Measurements from ENCODE around the gene ZNF764. TPM values are rescaled to one million over a fixed set of nuclear protein-coding genes. Genes with fewer than 3 reads are reported as not detected.
"Not testable (repeated sequence)": the region's sequence is repeated elsewhere in the genome, so short reads cannot be mapped to it uniquely, and the experiment has no call there.

Gene ZNF764
- total RNA-seq, 2 donors from 2014 or later: 9.0 to 11.1 TPM

DNA sequence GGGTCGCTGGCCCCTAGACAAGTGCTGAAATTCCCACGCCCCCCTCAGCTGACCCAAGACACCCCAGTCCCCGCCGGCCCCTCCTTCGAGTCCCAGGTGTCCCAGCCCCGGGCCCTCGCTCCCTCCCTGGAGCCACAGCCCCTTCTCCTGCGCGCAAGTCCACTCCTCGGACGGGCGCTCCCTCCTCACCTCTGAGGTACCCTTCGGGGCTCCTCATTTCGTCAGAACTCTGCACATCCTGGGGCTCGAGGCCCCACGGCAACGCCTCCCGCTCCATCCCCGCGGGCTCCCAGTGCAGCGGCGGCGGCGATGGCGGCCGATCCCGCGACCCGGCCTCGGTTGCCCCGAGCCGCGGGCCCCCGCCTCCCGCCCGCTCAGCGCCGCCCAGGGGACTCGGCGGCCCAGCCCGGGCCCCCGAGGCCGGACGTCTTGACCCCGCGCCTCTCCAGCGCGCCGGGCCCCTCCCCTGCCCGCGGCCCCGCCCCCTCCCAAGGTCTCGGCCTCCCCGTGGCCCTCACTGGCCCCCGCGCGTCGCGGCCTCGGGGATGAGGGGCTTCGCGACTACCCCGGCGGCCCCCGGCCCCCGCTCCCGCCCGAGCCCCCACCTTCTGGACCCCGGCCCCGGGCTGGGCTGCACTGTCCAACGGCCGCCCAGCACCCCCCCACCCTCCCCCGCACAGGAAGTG lies 31.9 kb downstream of the ZNF764 start, which contains the start of gene ZNF768:
Gene ZNF768 (minus strand): TSS at position 430 of the 686 bp plus-strand sequence. CDS start 153 bp downstream, at position 277.
- TF ChIP-seq, protein P1, sequence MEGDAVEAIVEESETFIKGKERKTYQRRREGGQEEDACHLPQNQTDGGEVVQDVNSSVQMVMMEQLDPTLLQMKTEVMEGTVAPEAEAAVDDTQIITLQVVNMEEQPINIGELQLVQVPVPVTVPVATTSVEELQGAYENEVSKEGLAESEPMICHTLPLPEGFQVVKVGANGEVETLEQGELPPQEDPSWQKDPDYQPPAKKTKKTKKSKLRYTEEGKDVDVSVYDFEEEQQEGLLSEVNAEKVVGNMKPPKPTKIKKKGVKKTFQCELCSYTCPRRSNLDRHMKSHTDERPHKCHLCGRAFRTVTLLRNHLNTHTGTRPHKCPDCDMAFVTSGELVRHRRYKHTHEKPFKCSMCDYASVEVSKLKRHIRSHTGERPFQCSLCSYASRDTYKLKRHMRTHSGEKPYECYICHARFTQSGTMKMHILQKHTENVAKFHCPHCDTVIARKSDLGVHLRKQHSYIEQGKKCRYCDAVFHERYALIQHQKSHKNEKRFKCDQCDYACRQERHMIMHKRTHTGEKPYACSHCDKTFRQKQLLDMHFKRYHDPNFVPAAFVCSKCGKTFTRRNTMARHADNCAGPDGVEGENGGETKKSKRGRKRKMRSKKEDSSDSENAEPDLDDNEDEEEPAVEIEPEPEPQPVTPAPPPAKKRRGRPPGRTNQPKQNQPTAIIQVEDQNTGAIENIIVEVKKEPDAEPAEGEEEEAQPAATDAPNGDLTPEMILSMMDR (IDR thresholded peaks at IDR 0.05): no peak
- Histone ChIP-seq H3K27ac (peak within 1 kb of the TSS; percentile 98), H3K9me3 (no peaks in the 10 kb centered on the region), H3K4me1 (no peaks in the 10 kb centered on the region), H3K4me3 (peak within 1 kb of the TSS; percentile 68), H3K9ac (ENCODE audit: low read depth in 2 of 2, low read length in 2 of 2) (peak within 1 kb of the TSS; percentile 93 to 96), H3K27me3 (no peaks in the 10 kb centered on the region), H3K36me3 (no peaks in the 10 kb centered on the region)
- DNase-seq: peak; percentile 76
- intact Hi-C loops (cut with DNase I): loop anchor here (5.0 kb wide), 1 partner anchor 79 kb away; the partner anchor contains the start of gene SEPHS2

DNA sequence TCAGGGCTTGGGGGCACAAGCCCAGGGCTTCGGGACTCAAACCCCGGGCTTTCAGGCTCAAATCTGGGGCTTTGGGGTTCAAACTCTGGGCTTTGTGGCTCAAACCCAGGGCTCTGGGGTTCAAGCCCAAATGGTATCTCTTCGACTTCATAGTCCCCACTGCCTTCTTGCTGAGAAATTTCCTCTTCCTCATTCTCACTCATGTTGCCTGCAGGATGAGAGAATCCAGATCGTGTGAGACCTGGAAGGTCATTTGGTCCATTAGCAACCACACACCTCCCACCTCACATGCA lies 32.4 kb downstream of the ZNF764 start:
- intact Hi-C loops (cut with DNase I): loop anchor here (5.0 kb wide), 1 partner anchor 78 kb away; the partner anchor contains the start of gene SEPHS2
- DNase-seq: no peak
- TF ChIP-seq, protein P1 (IDR thresholded peaks at IDR 0.05): no peak
- Histone ChIP-seq H3K9me3 (no peaks in the 10 kb centered on the region), H3K9ac (ENCODE audit: low read depth in 2 of 2, low read length in 2 of 2) (peak overlapping the region; percentile 86 to 89), H3K27me3 (no peaks in the 10 kb centered on the region), H3K4me1 (no peaks in the 10 kb centered on the region), H3K4me3 (peak overlapping the region; percentile 68), H3K27ac (peak overlapping the region; percentile 98), H3K36me3 (no peaks in the 10 kb centered on the region)

DNA sequence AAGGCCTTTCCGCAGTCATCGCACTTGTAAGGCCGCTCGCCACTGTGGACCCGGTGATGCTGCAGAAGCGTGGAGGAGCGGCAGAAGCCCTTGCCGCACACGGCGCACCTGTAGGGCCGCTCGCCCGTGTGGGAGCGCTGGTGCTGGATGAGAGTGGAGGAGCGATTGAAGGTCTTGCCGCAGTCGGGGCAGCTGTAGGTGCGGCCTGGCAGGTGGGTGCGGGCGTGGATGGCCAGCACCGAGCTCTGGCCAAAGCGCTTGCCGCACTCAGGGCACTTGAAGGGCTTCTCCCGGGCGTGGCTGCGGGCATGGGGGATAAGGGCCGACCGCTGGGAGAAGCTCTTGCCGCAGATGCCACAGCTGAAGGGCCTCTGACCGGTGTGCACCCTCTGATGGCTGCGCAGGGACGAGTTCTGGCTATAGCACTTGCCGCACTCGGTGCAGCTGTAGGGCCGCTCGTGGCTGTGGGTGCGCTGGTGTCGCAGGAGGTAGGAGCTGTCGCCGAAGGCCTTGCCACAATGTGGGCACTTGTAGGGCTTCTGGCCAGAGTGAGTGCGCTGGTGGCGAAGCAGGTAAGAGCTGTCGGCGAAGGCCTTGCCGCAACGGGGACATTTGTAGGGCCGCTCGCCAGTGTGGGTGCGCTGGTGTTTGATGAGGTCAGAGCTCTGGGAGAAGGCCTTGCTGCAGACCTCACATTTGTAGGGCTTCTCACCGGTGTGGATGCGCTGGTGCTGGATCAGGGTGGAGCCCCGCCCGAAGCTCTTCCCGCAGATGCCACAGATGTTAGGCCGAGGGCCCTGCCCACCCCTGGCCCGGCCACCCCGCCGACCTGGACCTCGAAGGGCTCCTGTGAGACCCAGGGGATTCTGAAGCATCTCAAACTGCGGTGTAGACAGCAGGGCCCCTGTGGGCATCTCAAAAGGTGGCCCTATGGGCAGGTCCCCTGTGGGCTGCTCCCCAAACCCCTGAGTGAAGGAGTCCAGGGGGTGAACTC lies 33.3 kb downstream of the ZNF764 start:
- no peak overlapping the region for H3K27ac ChIP-seq
- intact Hi-C loops (cut with DNase I): loop anchor here (5.0 kb wide), 1 partner anchor 78 kb away; the partner anchor contains the start of gene SEPHS2
- peak overlapping the region in 1 of 2 donors; percentile 86 for H3K9ac ChIP-seq (ENCODE audit: low read depth in 2 of 2, low read length in 2 of 2)
- no peaks in the 10 kb centered on the region for H3K4me1 ChIP-seq
- H3K36me3 ChIP-seq: no peaks in the 10 kb centered on the region
- H3K9me3 ChIP-seq: no peaks in the 10 kb centered on the region
- no peaks in the 10 kb centered on the region for H3K27me3 ChIP-seq
- no peak for DNase-seq
- TF ChIP-seq, protein P1 (IDR thresholded peaks at IDR 0.05): no peak
- H3K4me3 ChIP-seq: no peak overlapping the region

DNA sequence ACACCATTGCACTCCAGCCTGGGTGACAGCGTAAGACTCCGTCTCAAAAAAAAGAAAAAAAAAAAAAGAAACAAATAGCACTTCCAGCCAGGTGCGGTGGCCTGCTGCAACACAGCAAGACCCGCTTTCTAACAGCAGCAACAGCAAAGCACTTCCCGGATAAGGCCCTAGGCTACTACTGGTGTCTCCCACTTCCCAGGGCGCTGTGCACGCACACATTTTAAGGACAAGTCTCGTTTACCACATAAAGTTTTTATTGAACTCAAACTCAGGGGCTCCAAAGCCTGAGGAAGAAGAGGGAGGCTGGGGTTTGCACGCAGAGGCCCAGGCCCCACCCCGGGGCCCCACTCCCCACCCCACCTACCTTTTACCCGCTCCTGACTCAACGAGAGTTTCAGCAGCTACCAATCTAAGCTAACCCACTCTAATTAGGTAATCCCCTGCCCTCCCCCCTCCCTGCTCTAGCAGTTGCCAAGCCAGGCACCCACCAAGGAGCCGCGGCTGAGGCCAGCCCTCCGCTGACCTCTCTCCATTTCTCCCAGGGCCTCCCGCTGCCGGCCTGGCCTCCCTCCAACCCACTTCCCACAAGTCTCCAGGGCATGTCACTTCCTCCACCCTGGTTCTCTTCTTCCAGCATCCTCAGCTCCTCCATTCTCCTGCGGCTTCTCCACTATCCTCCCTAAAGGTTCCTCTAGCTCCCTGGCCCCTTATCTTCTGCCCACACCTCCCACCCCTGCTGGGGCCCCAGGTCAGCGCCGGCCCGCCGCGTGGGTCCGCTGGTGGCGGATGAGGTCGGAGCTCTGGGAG lies 34.2 kb downstream of the ZNF764 start:
- Histone ChIP-seq H3K9me3 (no peaks in the 10 kb centered on the region), H3K4me1 (no peaks in the 10 kb centered on the region), H3K27ac (no peak overlapping the region), H3K4me3 (no peak overlapping the region), H3K36me3 (no peaks in the 10 kb centered on the region), H3K27me3 (no peaks in the 10 kb centered on the region), H3K9ac (ENCODE audit: low read depth in 2 of 2, low read length in 2 of 2) (no peak overlapping the region)
- DNase-seq: no peak
- TF ChIP-seq, protein P1 (IDR thresholded peaks at IDR 0.05): no peak
- intact Hi-C loops (cut with DNase I): no loop called here

DNA sequence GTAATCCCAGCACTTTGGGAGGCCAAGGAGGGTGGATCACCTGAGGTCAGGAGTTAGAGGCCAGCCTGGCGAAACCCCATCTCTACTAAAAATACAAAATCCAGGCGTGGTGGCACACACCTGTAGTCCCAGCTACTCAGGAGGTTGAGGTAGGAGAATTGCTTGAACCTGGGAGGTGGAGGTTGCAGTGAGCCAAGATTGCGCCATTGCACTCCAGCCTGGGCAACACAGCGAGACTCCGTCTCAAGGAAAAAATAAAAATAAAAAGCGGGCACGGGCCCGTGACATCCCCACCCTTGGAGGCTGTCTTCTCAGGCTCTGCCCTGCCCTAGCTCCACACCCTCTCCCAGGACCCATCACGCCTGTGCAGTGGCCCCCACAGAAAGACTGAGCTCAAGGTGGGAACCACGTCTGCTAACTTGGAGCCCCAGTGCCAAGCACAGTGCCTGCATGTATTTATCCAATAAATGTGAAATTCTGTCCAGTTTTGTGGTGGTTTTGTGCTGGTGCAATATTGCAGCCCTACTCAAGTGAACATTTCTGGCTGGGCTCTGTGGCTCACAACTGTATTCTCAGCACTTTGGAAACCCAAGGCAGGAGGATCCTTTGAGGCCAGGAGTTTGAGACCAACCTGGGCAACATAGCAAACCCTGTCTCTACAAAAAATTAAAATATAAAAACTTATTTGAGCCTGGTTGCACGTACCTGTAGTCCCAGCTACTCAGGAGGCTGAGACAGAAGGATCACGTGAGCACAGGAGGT lies 35.3 kb downstream of the ZNF764 start:
- H3K36me3 ChIP-seq; H3K27me3 ChIP-seq; H3K9ac ChIP-seq (ENCODE audit: low read depth in 2 of 2, low read length in 2 of 2); H3K4me3 ChIP-seq; H3K9me3 ChIP-seq; DNase-seq; H3K4me1 ChIP-seq; H3K27ac ChIP-seq; intact Hi-C loops (cut with DNase I): not testable (repeated sequence)
